Effector CD8-positive, alpha-beta T cell (primary cell): ENCODE measurements around the gene ARMC9.
"Not testable (repeated sequence)": the region's sequence is repeated elsewhere in the genome, so short reads cannot be mapped to it uniquely, and the experiment has no call there.

ENCODE experiments used
- DNase-seq: peaks from one replicate; lab custom pipeline; 2025; lab: John Stamatoyannopoulos, UW
- total RNA-seq, 4 experiments: gene quantifications; one replicate each; lab custom pipeline; 2026; lab: John Stamatoyannopoulos, UW

Gene ARMC9, protein sequence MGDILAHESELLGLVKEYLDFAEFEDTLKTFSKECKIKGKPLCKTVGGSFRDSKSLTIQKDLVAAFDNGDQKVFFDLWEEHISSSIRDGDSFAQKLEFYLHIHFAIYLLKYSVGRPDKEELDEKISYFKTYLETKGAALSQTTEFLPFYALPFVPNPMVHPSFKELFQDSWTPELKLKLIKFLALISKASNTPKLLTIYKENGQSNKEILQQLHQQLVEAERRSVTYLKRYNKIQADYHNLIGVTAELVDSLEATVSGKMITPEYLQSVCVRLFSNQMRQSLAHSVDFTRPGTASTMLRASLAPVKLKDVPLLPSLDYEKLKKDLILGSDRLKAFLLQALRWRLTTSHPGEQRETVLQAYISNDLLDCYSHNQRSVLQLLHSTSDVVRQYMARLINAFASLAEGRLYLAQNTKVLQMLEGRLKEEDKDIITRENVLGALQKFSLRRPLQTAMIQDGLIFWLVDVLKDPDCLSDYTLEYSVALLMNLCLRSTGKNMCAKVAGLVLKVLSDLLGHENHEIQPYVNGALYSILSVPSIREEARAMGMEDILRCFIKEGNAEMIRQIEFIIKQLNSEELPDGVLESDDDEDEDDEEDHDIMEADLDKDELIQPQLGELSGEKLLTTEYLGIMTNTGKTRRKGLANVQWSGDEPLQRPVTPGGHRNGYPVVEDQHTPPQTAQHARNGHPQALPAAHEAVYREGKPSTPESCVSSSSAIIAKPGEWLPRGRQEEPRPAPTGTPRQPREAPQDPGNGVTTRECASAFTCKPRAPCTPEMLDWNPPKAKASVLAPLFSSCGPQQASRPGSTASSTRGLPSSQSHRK
- 3.2 to 6.0 (median 4.5) reads per million in 4 experiments for total RNA-seq

DNA sequence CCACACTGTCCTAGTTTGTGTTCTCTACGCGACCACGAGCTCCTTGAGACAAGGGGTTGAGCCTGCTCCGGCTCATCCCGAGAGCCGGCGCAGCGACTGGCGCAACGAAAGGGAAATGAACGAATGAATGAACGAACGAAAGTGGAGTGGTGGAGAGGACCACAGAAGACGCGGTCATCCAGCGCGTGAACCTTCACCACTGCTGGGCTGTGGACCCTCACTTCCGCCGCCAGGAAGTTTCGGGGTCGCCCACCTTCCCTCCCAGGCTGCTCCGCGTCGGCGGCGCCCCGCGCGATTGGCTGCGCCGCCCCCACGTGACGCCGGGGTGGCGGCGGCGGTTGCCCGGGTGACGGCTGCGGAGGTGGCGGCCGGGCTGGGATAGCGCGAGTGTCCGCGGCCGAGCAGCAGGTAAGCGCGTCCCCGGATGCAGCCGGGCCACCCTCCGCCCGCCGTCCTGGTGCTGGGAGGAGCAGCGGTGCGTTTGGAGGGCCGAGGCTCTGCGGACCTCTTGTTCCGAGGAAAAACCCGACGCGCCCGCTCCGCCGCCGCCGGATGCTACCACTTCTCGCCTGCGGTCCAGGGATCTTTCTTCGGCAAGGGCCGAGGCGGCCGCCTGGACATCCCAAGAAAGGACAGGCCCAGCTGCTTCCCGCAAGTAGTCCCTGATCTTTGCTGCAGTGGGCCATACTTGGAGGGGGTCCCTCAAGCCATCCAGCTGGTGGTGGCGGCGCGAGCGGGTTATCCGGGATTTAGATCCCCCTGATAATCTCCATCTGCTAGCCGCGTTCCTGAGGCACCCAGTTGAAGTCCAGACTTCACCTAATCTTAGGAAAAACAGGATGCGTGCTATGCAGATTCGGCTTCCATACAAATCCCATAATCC is at the start of gene ARMC9:
TSS of gene ARMC9 (plus strand) at position 341 of the 883 bp plus-strand sequence. CDS start 7,608 bp downstream, outside the sequence.
- DNase-seq = peak; percentile 59

DNA sequence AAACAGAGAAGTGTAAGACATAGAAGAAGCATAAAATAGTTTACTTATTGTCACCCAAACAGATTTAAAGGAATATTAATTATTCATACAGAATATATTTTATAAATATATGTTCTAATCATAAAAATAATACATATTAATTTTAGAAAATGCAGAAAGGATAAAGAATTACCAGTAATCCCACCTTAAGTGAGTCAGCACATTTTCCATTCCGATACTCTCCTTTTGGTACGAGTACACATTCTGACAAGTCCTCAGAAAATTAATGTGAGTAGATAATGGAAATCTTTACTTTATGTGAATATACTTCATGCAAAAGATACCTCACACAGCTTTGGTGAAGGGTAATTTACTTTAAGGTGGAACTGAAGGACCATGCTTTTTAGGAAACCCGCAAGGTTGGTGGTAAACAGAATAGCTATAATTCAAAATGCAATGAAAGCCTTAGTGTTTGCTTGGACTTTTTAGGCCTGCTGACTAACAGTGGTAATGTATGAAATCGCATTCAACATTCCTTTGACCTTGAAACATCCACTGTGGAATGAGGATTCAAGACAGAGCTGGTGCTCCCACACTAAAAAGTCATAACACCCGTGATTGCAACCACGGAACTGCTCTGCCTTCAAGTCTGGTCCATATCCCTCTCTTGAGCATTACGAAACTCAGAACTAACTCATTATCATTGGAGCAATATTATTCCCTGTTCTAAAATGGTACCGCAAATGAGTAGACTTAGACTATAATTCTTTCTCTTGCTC is 45.5 kb upstream of the ARMC9 start:
- no peak for DNase-seq

DNA sequence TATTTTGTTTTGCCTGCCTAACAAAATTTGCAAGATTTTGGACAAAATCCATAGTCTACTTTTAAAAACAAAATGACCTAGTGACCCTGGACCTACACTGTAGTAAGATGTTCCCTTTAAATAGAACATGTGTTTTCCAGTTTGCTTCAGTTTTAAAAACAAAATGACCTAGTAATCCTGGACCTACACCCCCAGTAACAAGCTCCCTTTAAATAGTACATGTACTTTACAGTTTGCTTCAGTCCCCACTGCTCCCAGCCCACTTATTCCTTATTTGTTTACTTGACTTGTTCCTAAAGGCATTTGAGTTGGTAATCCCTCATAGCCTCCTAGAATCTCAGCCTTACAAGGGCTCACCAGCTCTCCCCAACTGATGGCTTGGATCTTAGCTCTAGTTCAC is 39.1 kb upstream of the ARMC9 start:
- DNase-seq = no peak

DNA sequence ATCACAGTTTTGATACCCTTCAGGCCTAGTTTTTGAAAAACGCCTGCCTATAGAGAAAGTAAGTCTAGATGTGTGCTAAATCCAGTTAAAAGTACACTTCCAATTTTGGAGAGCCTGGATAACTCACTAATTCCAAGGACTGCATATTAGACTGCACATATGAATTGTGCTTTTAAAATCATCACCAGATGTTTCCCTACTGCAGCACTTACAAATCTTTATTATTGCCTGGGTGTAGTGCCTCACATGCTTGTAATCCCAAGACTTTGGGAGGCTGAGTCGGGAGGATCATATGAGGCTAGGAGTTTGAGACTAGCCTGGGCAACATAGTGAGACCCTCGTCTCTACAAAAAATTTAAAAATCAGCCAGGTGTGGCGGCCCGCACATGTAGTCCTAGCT is 37.7 kb upstream of the ARMC9 start:
- no peak for DNase-seq

DNA sequence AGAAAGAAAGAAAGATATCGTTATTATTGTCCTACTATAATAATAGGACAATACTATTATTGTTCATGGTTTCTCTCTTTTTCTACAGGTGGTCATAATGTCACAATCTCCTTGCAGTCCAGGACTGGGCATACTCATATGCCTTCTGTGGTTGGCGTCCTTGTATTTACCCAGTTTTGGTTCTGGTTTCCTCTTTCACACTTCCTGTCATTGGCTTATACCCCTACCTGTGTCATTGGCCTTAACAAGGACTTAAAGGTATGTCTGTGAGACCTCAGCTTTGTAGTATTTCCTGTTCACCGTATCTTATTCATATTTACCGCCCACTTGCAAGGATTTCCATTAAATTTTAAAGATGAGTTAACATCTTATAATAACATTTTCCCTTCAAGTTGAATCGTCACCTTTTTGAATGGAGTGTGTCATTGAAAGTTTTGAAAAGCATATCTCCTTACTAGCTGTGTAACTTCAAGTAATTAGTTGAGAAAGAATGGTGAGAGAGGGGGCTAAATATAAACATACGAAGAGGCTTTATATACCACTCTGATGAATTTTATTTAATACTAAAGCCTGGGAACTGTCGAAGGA is 37.1 kb upstream of the ARMC9 start:
- no peak for DNase-seq

DNA sequence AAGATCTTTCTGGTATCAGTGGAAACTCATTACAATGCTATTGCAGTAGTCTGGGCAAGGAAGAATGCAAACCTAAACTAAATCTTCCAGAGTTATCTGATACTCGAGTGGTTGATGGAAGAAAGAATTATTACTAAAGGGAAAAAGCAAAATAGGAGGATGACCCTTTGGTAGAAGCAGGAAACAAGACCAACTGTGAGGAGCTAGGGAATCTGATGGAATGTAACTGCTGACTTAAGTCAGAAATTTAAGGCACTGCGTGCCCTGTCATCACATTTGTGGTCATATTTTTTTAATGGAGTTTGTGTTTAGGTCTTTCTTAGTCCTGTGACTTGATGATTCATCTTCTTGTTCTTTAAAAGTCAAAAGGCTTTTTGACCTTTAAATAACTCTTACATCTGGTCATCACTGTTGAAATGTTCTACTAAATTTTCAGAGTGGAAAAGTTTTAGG is 36.5 kb upstream of the ARMC9 start:
- no peak for DNase-seq

DNA sequence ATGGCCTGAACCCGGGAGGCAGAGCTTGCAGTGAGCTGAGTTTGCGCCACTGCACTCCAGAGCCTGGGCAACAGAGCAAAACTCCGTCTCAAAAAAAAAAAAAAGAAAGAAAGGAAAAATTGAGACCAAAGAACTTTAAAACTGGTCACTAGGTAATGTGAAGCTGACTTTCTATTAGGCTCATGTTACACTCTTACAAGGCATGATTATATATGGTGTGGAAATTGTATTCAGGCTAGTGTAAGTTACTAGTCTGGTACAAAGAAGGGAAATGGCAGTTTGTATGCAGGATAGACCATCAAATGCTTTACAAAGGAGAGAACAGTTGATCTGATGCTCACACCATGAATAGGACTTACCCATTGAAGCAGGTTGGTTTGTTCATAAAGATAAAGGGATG is 35.4 kb upstream of the ARMC9 start:
- DNase-seq = no peak

DNA sequence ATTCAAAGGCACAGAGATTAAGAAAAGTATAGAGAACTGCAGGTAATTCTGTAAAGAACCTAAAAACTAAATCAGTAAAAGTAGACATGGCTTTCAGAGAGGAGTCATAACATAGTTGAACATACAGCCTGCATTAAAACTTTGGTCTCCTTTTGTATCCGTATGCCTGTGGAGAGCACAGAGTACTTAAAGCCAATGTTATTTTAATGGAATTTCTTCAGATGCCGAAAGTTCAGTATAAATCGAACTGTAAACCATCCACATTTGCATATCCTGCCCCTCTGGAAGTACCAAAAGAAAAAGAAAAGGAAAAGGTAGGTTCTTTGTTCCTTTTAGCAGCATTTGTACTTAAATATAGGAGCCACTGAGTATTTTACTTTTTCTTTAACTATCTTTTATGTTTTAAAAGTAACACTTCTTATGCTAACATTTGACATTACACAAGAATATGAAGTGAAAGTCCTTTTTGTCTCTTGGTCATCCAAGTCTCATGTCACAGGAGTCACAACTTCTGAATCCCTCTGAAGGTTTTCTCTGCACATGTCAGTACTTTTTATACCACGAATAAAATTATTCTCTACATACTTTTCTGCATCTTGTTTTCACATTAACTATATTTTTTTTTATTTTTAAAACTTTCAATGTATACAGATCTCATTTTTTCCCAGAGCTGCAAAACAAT is 34.9 kb upstream of the ARMC9 start:
- DNase-seq = no peak

DNA sequence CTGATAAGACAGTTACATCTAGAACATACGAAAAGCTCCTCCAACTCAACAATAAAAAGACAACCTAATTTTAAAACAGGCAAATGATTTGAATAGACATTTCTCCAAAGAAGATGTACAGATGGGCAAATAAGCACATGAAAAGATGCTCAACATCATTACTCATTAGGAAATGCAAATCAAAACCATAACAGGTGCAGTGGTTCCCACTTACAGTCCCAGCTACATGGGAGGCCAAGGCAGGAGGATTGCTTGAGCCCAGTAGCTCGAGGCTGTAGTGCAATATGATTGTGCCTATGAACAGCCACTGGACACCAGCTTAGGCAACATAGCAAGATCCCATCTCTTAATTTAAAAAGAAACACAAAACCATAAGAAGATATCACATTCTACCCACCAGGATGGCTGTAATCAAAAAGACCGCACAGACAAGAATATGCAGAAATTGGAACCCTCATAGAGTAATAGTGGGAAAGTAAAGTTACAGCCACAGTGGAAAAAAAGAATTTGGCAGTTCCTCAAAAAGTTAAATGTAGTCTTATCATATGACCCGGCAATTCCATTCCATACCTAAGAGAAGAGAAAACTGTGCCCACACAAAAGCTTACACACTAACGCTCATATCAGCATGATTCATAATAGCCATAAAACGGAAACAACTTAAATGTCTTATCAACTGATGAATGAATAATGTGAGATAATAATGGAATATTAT is 30.5 kb upstream of the ARMC9 start:
- DNase-seq = no peak

DNA sequence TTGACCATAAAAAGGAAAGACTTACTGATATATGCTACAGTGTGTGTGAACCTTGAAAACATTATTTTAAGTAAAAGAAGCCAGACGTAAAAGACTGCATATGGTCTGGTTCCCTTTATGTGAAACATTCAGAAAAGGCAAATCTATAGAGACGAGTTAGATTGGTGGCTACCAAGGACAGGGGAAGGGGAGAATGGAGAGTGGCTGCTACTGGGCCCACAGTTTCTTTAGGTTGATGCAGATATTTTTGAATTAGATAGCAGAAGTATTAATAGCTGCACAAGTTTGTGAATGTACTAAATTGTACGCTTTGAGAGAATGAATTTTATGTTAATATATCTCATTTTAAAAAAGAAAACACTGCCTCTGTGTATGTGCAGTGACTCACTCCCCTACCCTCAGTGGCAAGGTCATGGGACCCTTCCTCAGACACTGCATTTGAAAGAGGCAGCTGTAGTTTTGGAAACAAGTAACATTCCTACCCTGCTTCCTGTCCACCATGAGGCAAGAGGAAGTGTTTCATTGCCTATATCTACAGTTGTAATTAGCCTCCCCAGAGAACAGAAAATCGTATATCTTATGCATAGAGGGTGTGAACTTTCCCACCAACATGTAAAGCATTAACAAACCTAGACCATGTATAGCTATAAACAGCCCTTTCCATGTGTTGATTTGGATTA is 29.8 kb upstream of the ARMC9 start:
- DNase-seq = no peak

DNA sequence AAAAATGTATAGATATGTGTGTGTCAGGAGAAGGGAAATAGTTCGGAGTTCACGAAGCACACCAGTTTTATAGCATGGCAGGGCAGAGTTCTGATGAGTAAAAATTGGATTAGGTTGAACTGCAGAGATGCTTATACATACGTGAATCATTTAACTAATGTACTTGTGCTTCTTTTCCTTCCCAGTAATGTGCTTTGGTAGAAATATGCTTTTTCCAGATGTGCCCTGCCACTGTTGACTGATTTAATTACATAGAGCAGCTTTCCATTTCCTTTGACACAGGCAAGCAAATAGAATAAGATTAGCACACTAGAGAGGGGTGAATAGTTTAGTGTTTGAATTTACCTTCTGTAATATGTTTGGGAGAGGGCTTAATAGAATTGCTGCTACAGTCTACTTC is 28.9 kb upstream of the ARMC9 start:
- DNase-seq = no peak

DNA sequence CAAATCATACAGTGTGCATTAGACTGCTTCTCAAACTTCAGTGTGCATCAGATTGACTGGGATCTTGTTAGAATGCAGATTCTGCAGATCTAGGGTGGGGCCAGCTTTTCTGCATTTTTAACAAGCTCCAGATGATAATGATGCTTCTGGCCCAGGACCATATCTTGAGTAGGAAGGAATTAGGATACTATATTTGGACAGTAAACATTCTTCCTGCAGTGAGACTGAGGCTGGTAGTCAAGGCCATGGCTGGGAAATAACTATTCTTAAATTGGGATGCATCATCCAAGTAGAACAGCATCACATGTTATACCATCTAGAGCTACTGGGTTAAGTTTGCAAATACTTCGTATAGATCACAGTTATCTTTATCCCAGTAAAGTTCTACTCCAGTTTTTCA is 28.4 kb upstream of the ARMC9 start:
- DNase-seq = no peak

DNA sequence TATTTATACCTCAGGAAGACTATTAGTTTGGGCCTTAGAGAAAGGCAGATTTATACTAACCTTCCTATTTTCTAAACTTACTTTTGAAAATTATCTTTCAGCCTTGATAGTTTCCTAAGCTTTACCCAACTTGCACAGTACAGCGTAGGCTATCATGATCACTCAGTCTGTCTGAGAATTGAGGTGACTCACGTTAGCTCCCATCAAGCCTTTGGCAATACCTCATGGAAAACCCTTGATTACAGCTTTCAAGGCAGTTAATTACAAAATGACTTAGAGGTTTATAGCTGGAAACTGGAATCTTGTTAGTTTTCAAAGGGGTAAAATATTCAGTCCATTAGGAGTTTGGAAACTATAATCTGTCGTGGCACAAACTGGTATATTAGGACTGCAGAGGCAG is 26.4 kb upstream of the ARMC9 start:
- DNase-seq = no peak

DNA sequence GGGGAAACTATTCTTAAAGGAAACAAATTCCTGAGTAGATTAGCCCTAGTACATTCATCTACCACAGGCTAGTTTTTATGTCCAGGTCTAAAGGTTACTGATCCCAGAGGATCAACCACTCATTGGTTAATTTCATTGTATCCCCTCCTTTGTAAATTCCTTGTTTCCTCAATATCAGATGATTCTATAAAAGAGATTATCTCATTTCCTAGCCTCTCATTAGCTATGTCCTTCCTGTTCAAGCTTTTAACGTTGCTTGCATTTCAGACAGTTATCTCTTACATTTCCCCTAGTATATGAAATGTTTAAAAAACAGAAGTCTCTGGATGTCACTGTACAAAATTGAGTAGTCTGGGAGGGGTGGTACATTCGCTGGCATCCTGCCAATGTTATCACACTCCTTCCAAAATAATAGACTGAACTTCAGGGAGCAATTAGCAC is 24.2 kb upstream of the ARMC9 start:
- DNase-seq = no peak

DNA sequence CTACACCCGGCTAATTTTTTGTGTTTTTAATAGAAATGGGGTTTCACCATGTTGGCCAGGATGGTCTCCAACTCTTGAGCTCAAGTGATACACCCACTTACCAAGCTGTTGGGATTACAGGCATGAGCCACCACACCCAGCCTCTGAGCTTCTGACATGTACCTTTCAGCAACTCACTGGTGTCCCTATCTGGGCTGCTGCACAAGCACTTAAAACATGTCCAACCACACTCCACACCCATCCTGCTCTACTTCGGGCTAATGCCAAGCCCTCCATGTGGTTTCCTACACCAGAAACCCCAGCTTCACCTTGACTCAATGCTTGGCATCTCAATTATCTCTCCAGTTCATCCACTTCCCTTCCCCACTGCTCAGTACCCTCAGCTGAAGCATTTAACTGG is 22.4 kb upstream of the ARMC9 start:
- no peak for DNase-seq

DNA sequence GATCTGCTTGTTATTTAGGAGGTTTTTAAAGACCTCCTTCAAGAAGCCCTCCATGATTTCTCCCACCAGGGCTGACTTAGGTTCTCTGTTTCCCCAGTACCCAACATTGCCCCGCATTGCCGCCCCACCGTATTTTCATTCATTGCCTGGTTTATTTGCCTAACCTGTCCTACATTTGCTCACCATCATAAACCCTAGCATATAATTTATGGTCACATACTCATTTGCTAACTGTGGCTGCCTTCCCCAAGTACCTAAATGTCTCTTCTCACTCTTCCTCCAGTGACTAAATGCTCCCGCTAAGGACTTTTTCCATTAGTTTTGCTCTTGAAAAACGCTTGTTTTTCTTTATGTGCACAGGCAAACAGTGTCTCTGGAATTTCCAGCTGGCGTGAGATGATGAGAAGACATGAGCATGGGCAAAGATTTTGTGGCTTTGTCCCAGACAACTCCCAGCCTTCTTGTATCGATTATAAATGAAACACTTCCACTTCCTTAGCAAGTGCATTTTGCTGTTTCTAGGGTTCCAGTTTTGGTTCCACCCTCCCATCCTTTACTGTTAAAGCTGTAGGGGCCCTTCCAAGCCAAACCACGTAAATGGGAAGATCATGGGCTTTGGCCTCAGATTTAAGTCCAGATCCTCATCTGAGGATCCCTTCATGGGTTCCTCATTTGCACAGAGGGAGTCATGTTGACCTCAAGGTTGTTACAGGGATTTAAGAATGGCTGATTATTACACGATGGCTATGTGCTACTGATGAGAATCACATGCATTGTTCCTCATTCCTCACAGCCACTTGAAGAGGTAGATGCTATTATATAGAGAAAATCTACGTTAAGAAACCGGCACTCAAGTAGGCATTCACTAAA is 21.0 kb upstream of the ARMC9 start:
- no peak for DNase-seq

DNA sequence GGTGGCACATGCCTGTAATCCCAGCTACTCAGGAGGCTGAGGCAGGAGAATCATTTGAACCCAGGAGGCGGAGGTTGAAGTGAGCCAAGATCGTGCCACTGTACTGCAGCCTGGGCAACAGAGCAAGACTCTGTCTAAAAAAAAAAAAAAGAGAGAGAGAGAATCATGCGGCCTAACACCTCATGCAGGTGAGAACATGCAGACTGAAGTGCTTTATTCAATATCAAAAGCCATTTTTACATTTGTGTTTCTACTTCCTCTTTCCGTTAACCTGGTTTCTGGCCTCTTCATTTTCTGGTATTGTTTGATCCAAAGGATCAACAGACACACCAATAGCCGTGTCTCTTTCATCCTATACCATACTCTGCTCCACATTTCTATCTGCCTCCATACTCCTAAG is 19.6 kb upstream of the ARMC9 start:
- not testable (repeated sequence) for DNase-seq
